Inflammatory macrophage treated with lipopolysaccharide for 4 hours (primary cell): Measurements from ENCODE around the gene TMEM151A.

Experiments
- DNase-seq: peaks from one replicate; pipeline ENCODE4 v3.0.0-alpha.2; 2020

Gene TMEM151A

DNA sequence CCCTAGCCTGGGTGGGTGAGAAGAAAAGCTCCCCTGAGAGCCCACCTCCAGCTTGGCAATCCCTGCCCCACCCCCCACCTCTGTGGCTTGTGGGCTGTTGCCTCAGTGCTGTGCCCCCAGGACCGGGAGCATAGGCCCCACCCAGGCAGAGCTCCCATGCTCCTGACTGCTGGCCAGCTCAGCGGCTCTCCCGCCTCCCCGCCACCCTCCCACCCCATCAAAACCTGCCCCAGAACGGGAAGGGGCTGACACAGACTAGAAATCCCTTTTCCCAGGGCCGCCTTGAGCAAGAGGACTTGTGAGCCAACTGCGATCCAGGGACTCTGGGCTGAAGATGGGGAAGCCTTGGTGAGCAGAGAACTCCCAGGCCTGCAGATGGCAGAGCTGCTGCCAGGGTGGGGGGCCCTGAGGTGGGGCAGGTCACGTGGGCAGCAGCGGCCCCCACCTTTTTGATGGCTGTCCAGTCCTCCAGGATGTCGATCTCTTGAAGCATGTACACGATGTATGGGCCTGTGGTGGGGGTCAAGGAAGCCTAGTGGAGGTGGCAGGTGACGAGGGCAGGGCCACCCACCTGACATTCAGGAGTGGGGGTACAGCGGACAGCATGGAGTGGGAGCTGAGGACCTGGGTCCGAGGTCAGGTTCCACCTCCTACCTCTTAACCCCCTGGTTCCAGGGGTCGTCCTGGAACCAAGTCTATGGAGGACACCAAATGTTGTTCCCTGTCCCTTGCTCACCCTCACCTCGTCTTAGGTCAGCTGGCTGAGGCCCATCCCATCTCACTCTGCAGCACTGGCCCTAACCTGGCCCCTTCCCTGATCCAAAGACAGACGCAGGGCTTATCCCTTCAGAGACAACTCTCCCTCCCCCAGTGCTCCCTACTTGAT is 46.8 kb downstream of the TMEM151A start:
- DNase-seq, result no peak

DNA sequence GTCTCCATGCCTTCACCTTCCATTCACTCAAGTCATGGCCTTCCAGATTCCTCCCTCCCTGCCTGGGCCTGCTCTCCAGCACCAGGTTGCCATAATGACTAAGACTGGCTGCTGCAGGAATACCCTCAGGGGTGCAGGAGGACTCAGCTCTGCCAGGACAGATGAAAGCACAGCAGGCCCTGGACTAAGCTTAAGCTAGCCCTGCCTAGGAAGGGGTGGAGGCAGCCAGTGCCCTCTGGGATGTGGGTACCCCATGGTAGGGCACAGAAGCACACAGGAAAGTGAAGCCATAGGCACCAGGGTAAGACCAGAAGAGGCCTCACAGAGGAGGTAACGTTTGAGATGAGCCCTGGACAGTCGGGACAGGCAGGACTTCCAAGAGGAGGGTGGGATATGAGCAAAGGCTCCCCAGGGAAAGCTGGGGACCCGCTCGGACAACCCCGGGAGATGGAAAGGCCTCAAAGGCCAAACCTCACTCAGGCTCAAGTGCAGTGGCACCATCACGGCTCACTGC is 47.5 kb downstream of the TMEM151A start:
- no peak for DNase-seq

DNA sequence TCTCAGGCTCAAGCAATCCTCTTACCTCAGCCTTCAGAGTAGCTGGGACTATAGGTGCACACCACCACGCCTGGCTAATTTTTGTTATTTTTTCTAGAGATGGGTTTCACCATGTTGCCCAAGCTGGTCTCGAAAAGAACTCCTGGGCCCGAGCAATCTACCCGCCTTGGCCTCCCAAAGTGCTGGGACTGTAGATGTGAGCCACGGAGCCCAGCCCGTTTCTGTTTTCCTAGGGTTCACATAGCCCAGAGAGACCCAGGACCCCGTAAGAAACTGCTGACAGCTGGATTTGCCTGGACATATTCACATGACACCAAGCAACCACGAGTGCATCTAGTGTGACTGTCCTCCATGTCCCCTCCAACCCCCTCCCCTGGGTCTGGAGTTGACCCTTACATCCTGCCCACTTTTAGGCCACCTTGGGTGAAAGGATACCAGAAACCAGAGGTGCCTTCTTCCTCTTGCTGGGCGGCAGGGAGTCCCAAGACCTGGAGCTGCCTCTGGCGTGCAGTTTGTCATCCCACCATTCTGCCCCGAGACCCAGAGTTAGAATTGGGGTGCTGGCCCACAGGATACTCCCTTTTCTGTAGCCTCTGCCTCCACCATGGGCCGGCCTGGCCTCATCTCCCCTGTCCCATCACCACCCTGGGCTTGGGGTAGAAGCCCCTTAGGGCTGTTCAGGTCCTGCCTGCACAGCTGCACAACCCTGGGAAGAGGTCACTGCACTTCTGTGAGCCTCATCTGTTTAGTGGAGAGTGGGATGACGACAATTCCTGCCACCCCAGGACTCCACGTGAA is 48.2 kb downstream of the TMEM151A start:
- no peak for DNase-seq

DNA sequence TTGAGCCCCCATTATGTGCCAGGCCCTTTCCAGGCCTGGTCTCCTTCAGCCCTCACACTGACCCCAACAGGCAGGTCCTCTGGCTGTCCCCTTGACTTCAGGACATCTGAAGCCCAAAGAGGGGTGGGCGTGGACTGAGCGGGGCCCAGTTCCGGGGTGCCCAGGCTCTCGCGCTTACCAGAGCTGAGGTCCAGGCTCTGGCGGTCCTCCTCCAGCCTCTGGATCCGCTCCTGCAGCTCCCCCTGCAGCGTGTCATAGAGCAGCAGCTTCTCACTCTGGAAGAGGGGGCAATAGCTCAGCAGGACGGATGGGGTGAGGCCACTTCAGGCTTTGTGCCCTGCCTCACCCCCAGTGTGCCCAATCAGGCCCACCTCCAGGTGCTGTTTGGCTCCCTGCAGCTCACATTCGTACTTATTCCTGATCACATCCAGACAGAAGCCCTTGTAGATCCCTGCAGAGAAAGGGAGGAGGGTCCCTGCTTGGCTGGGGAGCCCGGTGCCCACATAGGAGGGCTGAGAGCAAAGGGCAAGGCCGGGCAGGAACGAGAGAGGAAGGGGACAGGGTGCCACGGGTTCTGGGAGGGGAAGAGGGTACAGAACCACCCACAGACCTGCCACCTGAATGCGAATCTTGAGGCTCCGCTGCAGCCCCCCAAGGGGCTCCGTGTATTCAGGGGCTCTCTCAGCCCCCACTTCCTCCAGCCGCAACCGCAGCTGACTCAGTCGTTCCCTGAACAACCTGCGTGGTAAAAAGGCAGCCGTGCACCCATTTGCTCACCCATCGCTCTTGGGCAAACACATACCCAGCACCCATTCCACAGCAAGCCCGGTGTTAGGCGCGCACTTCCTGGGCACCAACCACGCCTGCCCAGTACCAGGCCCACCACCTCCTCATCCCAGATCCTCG is 49.2 kb downstream of the TMEM151A start:
- DNase-seq, result no peak

DNA sequence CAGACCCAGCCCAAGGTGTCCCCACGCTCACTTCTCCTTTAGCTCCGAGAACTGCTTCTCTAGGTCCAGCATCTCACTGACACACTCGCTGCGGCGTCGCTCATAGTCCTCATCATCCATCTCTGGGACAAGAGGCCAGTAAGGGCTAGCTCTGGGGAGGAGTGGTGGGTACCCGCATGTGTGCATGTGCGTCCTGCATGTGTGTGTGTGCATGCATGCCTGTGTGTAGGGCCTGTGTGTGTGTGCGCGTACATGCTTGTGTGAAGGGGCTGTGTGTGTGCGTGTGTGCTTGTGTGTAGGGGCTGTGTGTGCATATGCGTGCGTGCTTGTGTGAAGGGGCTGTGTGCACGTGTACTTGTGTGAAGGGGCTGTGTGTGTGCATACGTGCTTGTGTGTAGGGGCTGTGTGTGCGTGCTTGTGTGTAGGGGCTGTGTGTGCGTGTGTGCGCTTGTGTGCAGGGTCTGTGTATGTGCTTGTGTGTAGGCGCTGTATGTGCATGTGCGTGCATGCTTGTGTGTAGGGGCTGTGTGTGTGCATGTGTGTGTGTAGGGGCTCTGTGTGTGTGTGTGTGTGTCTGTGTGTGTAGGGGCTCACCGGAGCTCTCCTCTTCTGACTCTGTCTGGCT is 49.9 kb downstream of the TMEM151A start:
- DNase-seq, result no peak

DNA sequence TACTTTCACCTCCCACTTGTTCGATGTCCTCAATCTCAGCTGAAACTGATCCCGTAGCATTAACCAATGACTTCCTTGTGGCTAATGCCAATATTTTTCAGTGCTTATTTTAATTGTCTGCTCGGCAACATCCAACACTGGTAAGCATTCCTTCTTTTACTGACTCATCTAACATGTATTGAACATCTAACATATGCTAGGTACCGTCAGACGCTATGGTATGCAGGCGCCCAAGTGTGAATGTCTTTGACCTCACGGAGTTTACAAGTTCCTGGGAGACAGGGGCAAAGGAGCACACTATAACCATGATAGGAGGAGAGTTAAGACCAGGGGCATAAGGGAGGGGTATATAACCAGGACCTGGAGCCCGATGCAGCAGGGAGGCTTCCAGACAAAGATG is 51.5 kb downstream of the TMEM151A start:
- DNase-seq, result peak; percentile 6

DNA sequence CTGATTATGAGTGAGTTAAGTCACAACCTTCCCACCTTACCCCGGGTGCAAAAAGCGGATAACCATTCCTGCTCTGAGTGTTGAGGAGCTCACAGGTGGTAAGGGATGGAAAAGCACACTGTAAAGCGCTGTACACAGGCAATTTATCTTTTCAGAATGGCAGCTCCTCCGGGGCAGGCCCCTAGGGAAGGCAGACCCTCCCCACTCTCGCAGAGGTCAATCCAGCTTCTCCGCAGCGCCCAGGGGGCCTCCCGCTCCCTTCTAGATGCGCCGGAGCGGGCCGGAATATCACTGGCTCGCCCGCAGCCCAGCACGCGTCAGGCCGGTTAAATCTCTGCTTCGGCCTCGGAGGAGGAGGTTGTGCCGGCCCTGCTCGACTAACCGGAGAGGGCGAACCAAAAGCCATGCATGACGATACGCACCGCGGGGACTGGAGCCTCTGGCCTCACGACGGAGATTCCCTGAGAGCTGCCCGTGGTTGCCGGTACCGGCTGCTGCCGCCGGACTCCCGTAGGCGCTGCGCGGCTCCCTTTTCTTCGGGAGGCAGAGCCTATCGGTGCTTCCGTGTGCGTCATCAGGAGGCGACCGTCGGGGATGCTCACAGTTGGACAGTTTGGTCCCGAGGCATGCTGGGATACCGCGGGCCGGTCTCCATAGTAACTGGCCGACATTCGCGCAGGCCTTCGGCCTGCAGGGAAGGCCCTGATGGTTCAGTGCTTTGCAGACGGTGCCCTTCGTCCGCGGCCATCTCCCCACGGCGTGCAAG is 53.0 kb downstream of the TMEM151A start, which contains the start of gene BRMS1:
Gene BRMS1 (minus strand): TSS at position 555 of the 766 bp plus-strand sequence. CDS start 2,870 bp downstream, outside the sequence.
- DNase-seq, result peak; percentile 98

DNA sequence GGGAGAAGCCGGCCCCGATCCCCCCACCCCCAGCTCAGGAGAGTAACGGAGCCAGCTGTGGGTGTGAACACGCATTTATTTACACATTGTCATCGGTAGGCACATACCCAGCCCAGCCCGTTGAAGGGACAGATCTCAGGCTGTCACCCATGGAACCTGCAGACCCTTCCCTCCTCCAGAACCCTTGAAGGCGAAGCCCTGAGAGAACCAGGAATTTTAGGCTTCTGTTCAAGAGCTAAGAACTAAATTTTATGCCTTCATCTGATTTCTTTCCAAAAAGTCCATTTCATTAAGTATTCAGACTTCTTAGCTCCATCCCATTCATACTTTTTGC is 53.6 kb downstream of the TMEM151A start:
- no peak for DNase-seq
